H9 (cell line): ENCODE results near the gene ZNF614. TPM values are rescaled to one million over a fixed set of nuclear protein-coding genes. Genes with fewer than 3 reads are reported as not detected.
A peak's percentile ranks its signal among the peaks of the same experiment; 100 is the strongest.

Experiments
- DNase-seq: peaks from one replicate; pipeline ENCODE4 v3.0.0-alpha.2; 2017
- H2AFZ ChIP-seq: one replicate; pipeline ENCODE4 v1.6.1; 2013; ENCODE audit warnings: mild to moderate bottlenecking, low read length, control low read depth, moderate library complexity
- H2AK5ac ChIP-seq: 2 replicates; pipeline ENCODE4 v1.6.1; 2013; ENCODE audit warnings: low read length, control low read depth, mixed read lengths; ENCODE audit not compliant: insufficient read length
- H2BK120ac ChIP-seq: one replicate; pipeline ENCODE4 v1.6.1; 2013; ENCODE audit warnings: low read depth, mild to moderate bottlenecking, low read length, control low read depth, inconsistent platforms; ENCODE audit not compliant: poor library complexity, severe bottlenecking
- H2BK12ac ChIP-seq: 2 replicates; pipeline ENCODE4 v1.6.1; 2013; ENCODE audit warnings: low read length, control low read depth, mixed read lengths, low read depth; ENCODE audit not compliant: insufficient read length
- H2BK15ac ChIP-seq: 2 replicates; pipeline ENCODE4 v1.6.1; 2013; ENCODE audit warnings: low read depth, low read length, control low read depth
- H2BK20ac ChIP-seq: one replicate; pipeline ENCODE4 v1.6.1; 2013; ENCODE audit warnings: low read depth, mild to moderate bottlenecking, low read length, control low read depth, inconsistent platforms; ENCODE audit not compliant: poor library complexity, severe bottlenecking
- H2BK5ac ChIP-seq: 2 replicates; pipeline ENCODE4 v1.6.1; 2013; ENCODE audit warnings: low read length, control low read depth, mixed read lengths; ENCODE audit not compliant: insufficient read length
- H3K14ac ChIP-seq: 2 replicates; pipeline ENCODE4 v1.6.1; 2013; ENCODE audit warnings: low read length, control low read depth; ENCODE audit not compliant: insufficient read depth
- H3K18ac ChIP-seq: 2 replicates; pipeline ENCODE4 v1.6.1; 2013; ENCODE audit warnings: low read depth, mild to moderate bottlenecking, mixed read lengths, low read length, control low read depth; ENCODE audit not compliant: insufficient read length
- H3K23ac ChIP-seq: 2 replicates; pipeline ENCODE4 v1.6.1; 2013; ENCODE audit warnings: low read length, control low read depth, mixed read lengths, low read depth; ENCODE audit not compliant: insufficient read length
- H3K23me2 ChIP-seq: 2 replicates; pipeline ENCODE4 v1.6.1; 2013; ENCODE audit warnings: low read depth, mild to moderate bottlenecking, mixed read lengths, low read length, control low read depth; ENCODE audit not compliant: insufficient read length, poor library complexity, severe bottlenecking
- H3K27ac ChIP-seq: 2 replicates; pipeline ENCODE4 v1.5.1; 2013; ENCODE audit warnings: low read length, control low read depth, mixed read lengths, low read depth; ENCODE audit not compliant: insufficient read length
- H3K27me3 ChIP-seq: 2 replicates; pipeline ENCODE4 v1.6.1; 2013; ENCODE audit warnings: low read length, control low read depth, inconsistent platforms; ENCODE audit not compliant: insufficient read depth
- H3K4ac ChIP-seq: 2 replicates; pipeline ENCODE4 v1.6.1; 2013; ENCODE audit warnings: low read depth, mild to moderate bottlenecking, control low read depth, inconsistent platforms, low read length, moderate library complexity
- H3K4me1 ChIP-seq: 2 replicates; pipeline ENCODE4 v1.6.1; 2013; ENCODE audit warnings: low read length, control low read depth, inconsistent platforms; ENCODE audit not compliant: insufficient read depth
- H3K4me2 ChIP-seq: 2 replicates; pipeline ENCODE4 v1.6.1; 2013; ENCODE audit warnings: low read length, control low read depth, mixed read lengths; ENCODE audit not compliant: insufficient read length, insufficient read depth
- H3K56ac ChIP-seq: 2 replicates; pipeline ENCODE4 v1.6.1; 2013; ENCODE audit warnings: low read depth, mild to moderate bottlenecking, mixed read lengths, low read length, control low read depth; ENCODE audit not compliant: insufficient read length
- H3K79me1 ChIP-seq: 2 replicates; pipeline ENCODE4 v1.6.1; 2013; ENCODE audit warnings: low read depth, mild to moderate bottlenecking, moderate library complexity, low read length, control low read depth, inconsistent platforms; ENCODE audit not compliant: insufficient read depth, poor library complexity, severe bottlenecking
- H3K79me2 ChIP-seq: 2 replicates; pipeline ENCODE4 v1.6.1; 2013; ENCODE audit warnings: low read length, control low read depth, inconsistent platforms; ENCODE audit not compliant: insufficient read depth
- H3K9ac ChIP-seq: 2 replicates; pipeline ENCODE4 v1.6.1; 2013; ENCODE audit warnings: low read length, control low read depth, mixed read lengths; ENCODE audit not compliant: insufficient read length; ENCODE audit errors: extremely low read depth
- H3K9me3 ChIP-seq: one replicate; pipeline ENCODE4 v1.6.1; 2013; ENCODE audit warnings: low read depth, low read length, inconsistent platforms; ENCODE audit not compliant: control insufficient read depth
- H3T11ph ChIP-seq: one replicate; pipeline ENCODE4 v1.6.1; 2013; ENCODE audit warnings: mild to moderate bottlenecking, low read length, control low read depth, inconsistent platforms
- H4K20me1 ChIP-seq: one replicate; pipeline ENCODE4 v1.6.1; 2013; ENCODE audit not compliant: control insufficient read depth, insufficient read length, insufficient read depth
- H4K5ac ChIP-seq: 2 replicates; pipeline ENCODE4 v1.6.1; 2013; ENCODE audit warnings: low read depth, mild to moderate bottlenecking, mixed read lengths, low read length, control low read depth; ENCODE audit not compliant: insufficient read length
- H4K8ac ChIP-seq: replicated peaks from 2 replicates; pipeline ENCODE4 v1.6.1; 2013; ENCODE audit warnings: low read length, control low read depth, mixed read lengths, low read depth; ENCODE audit not compliant: insufficient read length
- H4K91ac ChIP-seq: 2 replicates; pipeline ENCODE4 v1.6.1; 2013; ENCODE audit warnings: low read depth, mild to moderate bottlenecking, moderate library complexity, mixed read lengths, low read length, control low read depth; ENCODE audit not compliant: insufficient read length
- H3K27ac Mint-ChIP-seq, 3 experiments: 2 replicates in 2 of 3; 3 replicates in 1 of 3; pipeline ENCODE4 v1.8.0; 2020 to 2021; ENCODE audit warnings: mixed read lengths in 3 of 3, mild to moderate bottlenecking in 1 of 3, moderate library complexity in 1 of 3
- H3K27me3 Mint-ChIP-seq: 2 replicates; pipeline ENCODE4 v1.8.0; 2021; ENCODE audit warnings: low read depth, mild to moderate bottlenecking, moderate library complexity, mixed read lengths
- H3K36me3 Mint-ChIP-seq, 3 experiments: 2 replicates in 2 of 3; 3 replicates in 1 of 3; pipeline ENCODE4 v1.8.0; 2020 to 2021; ENCODE audit warnings: low read depth in 3 of 3, mixed read lengths in 3 of 3; ENCODE audit not compliant: insufficient read depth in 1 of 3
- H3K4me1 Mint-ChIP-seq, 2 experiments: 2 replicates each; pipeline ENCODE4 v1.8.0; 2020; ENCODE audit warnings: mixed read lengths in 2 of 2
- H3K4me3 Mint-ChIP-seq, 2 experiments: 2 replicates in 1 of 2; 3 replicates in 1 of 2; pipeline ENCODE4 v1.8.0; 2020 to 2021; ENCODE audit warnings: mild to moderate bottlenecking in 2 of 2, mixed read lengths in 2 of 2, moderate library complexity in 1 of 2
- H3K9me3 Mint-ChIP-seq, 2 experiments: 2 replicates in 1 of 2; 3 replicates in 1 of 2; pipeline ENCODE4 v1.8.0; 2020; ENCODE audit warnings: mild to moderate bottlenecking in 2 of 2, mixed read lengths in 2 of 2, moderate library complexity in 1 of 2
- CTCF ChIP-seq: fragments of 200-600 bp; sonication (generic); conservative IDR thresholded peaks from 3 replicates; pipeline ENCODE4 v1.8.0; 2021; ENCODE audit warnings: antibody characterized with exemption, mild to moderate bottlenecking
- WGBS: extraction: QIAGEN DNeasy Blood & Tissue Kit; methylation state at CpG from one replicate; pipeline ENCODE4 v1.1.7; 2013; ENCODE audit warnings: missing lambda C conversion rate, low lambda C conversion rate, mixed read lengths; ENCODE audit not compliant: insufficient read length; ENCODE audit errors: extremely low coverage; 5-methylcytosine and 5-hydroxymethylcytosine counted together
- total RNA-seq: library from RNA; stranded (reverse); gene quantifications from 2 replicates; pipeline ENCODE4 v1.2.1, GENCODE V29; 2021

The ZNF614 gene
- total RNA-seq, 1 experiment from 2014 or later: 23.1 TPM

DNA sequence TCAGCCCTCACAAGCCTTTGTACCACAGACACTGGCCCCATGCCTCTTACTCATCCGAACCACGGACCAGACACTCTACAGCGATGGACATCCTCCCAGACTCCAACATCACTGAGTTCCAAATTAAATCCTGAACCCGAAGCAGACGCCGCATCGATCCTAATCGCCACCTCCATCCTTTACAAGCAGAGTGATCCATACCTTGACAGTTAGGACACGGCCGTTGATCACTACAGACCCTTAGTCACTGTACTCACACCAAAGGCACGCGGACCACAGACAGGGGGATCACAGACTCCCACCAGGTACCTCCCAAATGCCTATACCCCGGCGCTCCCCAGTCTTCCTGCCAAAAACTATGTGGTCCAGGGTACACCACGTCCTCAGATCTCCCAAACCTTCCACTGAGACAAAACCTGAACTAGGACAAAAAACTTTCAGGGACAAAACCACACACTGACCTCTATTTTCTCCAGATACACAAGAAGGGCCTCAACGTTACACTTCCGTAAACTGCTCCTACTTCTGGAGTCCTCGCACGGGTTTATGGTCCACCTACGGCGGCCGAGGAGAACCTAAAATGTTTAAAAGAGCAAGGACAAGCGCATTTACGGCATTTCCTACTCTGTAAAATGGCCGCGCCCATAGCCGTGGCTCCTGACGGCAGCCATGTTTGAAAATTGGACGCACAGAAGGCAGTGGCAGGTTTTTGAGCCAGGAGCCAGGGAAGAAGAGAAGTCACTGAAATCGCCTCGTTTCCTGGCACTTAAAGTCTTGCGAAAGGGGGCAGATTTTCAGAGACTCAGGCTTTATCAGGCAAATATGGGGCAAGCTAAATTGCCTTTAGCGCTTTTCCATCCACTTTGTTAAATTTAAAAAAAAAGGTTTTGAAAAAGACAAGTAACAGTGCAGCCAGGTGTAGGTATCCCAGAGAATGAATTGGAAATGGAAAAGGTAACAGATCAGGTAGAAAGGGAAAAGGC lies 41.6 kb downstream of the ZNF614 start, which contains the start of gene ZNF350:
TSS of gene ZNF350 (minus strand) at position 532 of the 983 bp plus-strand sequence. CDS start 12,480 bp downstream, outside the sequence.
- H3K9ac ChIP-seq: peak within 1 kb of the TSS; percentile 92
- no peaks in the 10 kb centered on the region for H4K20me1 ChIP-seq
- no peak within 1 kb of the TSS for H4K91ac ChIP-seq
- H3K14ac ChIP-seq: peak within 1 kb of the TSS; percentile 36
- Mint-ChIP-seq H3K9me3 (peaks cover 50 to 68% of the 10 kb centered on the region in 2 experiments), H3K4me3 (peak within 1 kb of the TSS; percentile 94 to 95), H3K27ac (peak within 1 kb of the TSS; percentile 33 to 94 (median 85)), H3K4me1 (peaks cover 4 to 8% of the 10 kb centered on the region in 2 experiments), H3K27me3 (peaks cover 2% of the 10 kb centered on the region; the same call in 1 of the 2 replicates), H3K36me3 (peaks cover 27 to 44% (median 32%) of the 10 kb centered on the region in 3 experiments)
- peak within 1 kb of the TSS; percentile 19 for H3K18ac ChIP-seq
- H3T11ph ChIP-seq: no peak within 1 kb of the TSS
- H3K4me1 ChIP-seq: no peaks in the 10 kb centered on the region; the same call in 1 of the 2 replicates
- peak within 1 kb of the TSS; percentile 91 for H2AFZ ChIP-seq
- no peak within 1 kb of the TSS for H2BK120ac ChIP-seq
- peak within 1 kb of the TSS; percentile 89 for H3K4me2 ChIP-seq
- peak; percentile 80 for DNase-seq
- no peak within 1 kb of the TSS for H3K23ac ChIP-seq
- H3K79me1 ChIP-seq: no peaks in the 10 kb centered on the region
- no peak within 1 kb of the TSS for H2BK5ac ChIP-seq
- no peaks in the 10 kb centered on the region for H3K27me3 ChIP-seq
- peaks cover 7% of the 10 kb centered on the region; the same call in 1 of the 2 replicates for H3K79me2 ChIP-seq
- no peak within 1 kb of the TSS for H2BK12ac ChIP-seq
- H4K5ac ChIP-seq: no peak within 1 kb of the TSS
- no peak within 1 kb of the TSS for H2BK15ac ChIP-seq
- no peak within 1 kb of the TSS for H3K4ac ChIP-seq
- H3K56ac ChIP-seq: no peak within 1 kb of the TSS
- H3K27ac ChIP-seq: no peak within 1 kb of the TSS
- no CpG with 5 or more reads among the region's 33 CpGs for WGBS
- TF ChIP-seq CTCF: no peak
- H2AK5ac ChIP-seq: no peak within 1 kb of the TSS
- no peak within 1 kb of the TSS for H4K8ac ChIP-seq
- H3K9me3 ChIP-seq: no peaks in the 10 kb centered on the region
- no peak within 1 kb of the TSS for H2BK20ac ChIP-seq
- peaks cover 8% of the 10 kb centered on the region for H3K23me2 ChIP-seq
